ENCODE results near the gene MVP.
A peak's percentile ranks its signal among the peaks of the same experiment; 100 is the strongest.

DNA sequence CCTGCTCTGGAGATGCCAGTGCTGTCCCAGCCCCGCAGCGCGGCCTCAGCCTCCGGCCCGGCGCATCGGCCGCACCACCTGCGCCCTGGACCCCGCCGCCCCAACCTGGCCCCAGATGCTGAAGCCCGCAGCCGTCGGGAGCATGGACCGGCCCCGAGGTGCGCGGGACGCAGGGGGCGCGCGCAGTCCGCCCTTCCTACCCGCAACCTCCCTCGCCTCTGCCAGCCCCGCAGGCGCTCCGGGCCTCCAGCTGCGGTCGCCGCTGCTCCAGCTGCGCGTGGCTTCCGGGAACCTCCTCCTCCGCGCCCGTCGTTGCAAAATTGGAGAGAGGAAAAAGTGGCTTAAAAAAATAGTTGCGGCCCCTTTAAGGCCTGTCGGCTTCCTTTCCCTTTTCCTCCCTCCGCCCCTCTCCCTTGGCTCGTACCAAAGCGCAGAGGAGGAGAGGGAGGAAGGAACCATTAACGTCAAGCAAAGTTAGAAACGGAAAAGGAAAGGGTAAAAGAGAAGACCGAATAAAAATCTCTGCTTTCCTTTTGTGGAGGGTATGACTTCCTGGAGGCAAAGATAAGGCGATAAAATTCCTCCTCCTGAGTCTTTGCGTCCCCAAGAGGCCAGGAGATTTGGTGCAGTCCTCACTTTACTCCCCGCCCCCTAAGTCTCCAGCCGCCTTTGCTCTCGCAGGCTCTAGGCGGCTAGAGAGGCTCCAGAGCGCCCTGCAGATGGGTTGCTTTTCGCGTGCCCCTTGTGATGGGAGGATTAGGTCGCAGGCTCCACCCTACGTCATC is 42.8 kb downstream of the MVP start, which contains the start of gene CDIPT:
- TF ChIP-seq, protein P1, sequence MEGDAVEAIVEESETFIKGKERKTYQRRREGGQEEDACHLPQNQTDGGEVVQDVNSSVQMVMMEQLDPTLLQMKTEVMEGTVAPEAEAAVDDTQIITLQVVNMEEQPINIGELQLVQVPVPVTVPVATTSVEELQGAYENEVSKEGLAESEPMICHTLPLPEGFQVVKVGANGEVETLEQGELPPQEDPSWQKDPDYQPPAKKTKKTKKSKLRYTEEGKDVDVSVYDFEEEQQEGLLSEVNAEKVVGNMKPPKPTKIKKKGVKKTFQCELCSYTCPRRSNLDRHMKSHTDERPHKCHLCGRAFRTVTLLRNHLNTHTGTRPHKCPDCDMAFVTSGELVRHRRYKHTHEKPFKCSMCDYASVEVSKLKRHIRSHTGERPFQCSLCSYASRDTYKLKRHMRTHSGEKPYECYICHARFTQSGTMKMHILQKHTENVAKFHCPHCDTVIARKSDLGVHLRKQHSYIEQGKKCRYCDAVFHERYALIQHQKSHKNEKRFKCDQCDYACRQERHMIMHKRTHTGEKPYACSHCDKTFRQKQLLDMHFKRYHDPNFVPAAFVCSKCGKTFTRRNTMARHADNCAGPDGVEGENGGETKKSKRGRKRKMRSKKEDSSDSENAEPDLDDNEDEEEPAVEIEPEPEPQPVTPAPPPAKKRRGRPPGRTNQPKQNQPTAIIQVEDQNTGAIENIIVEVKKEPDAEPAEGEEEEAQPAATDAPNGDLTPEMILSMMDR (IDR thresholded peaks at IDR 0.05): peak; percentile 73
- no peak for TF ChIP-seq EZH2phosphoT487 (IDR thresholded peaks at IDR 0.05)
